ENCODE results near the gene SLC6A20.

SLC6A20 gene

GRCh38 chr3:45772341-45773035, 23.8 kb downstream of the SLC6A20 start:
- Histone ChIP-seq H2AFZ (ENCODE audit: low read length) (no peak overlapping the region), H2BK5ac (ENCODE audit: low read length) (no peak overlapping the region), H2BK15ac (ENCODE audit: low read length) (no peak overlapping the region), H3K4ac (ENCODE audit: low read length) (no peak overlapping the region), H2BK12ac (ENCODE audit: low read length) (no peak overlapping the region), H3K14ac (ENCODE audit: low read length) (peak overlapping the region; percentile 32), H3K9ac (ENCODE audit: low read depth, low read length, poor library complexity) (no peak overlapping the region), H3K27me3 (ENCODE audit: control insufficient read depth in 3 of 3, insufficient read depth in 3 of 3, low read depth in 1 of 3, low read length in 3 of 3) (peaks cover 0 to 6% (median 0%) of the 10 kb centered on the region in 3 experiments), H3K18ac (ENCODE audit: low read length) (no peak overlapping the region), H3K4me3 (ENCODE audit: low read length in 2 of 2) (no peak overlapping the region), H2AK5ac (ENCODE audit: low read depth, low read length) (no peak overlapping the region), H3K4me1 (ENCODE audit: control insufficient read depth in 2 of 2, insufficient read depth in 1 of 2, low read depth in 1 of 2, low read length in 2 of 2) (no peaks in the 10 kb centered on the region), H3K79me1 (ENCODE audit: low read depth, low read length) (no peaks in the 10 kb centered on the region), H3K23ac (ENCODE audit: low read depth, low read length, poor library complexity) (no peak overlapping the region), H3K9me3 (replicated peaks in 1 of 2; ENCODE audit: control insufficient read depth in 2 of 2, insufficient read depth in 1 of 2, low read depth in 1 of 2, low read length in 2 of 2) (peaks cover 0 to 2% of the 10 kb centered on the region in 2 donors), H3K27ac (replicated peaks; ENCODE audit: low read length) (no peak overlapping the region), H4K91ac (ENCODE audit: low read depth, low read length, poor library complexity) (no peak overlapping the region), H4K8ac (ENCODE audit: low read depth, low read length) (no peak overlapping the region), H2BK120ac (ENCODE audit: low read depth, low read length) (no peak overlapping the region), H3K36me3 (replicated peaks in 1 of 2; ENCODE audit: control insufficient read depth in 2 of 2, insufficient read depth in 2 of 2, low read length in 2 of 2) (no peaks in the 10 kb centered on the region), H3K4me2 (ENCODE audit: insufficient read depth, low read length, poor library complexity, severe bottlenecking) (no peak overlapping the region)
- no CpG with 5 or more reads among the region's 16 CpGs for WGBS, 2 donors (ENCODE audit: extremely low coverage in 2 of 2, insufficient read length in 2 of 2, insufficient replicate concordance in 1 of 2)
- no peak for DNase-seq (ENCODE audit: low spot score)

- Histone ChIP-seq H3K4me2 (ENCODE audit: insufficient read depth, low read length, poor library complexity, severe bottlenecking) (no peak overlapping the region), H3K27ac (replicated peaks; ENCODE audit: low read length) (no peak overlapping the region), H4K91ac (ENCODE audit: low read depth, low read length, poor library complexity) (no peak overlapping the region), H2BK120ac (ENCODE audit: low read depth, low read length) (no peak overlapping the region), H2AK5ac (ENCODE audit: low read depth, low read length) (no peak overlapping the region), H3K4me3 (ENCODE audit: low read length in 2 of 2) (no peak overlapping the region), H2AFZ (ENCODE audit: low read length) (no peak overlapping the region), H3K14ac (ENCODE audit: low read length) (no peak overlapping the region), H2BK15ac (ENCODE audit: low read length) (no peak overlapping the region), H3K36me3 (replicated peaks in 1 of 2; ENCODE audit: control insufficient read depth in 2 of 2, insufficient read depth in 2 of 2, low read length in 2 of 2) (no peaks in the 10 kb centered on the region), H3K79me1 (ENCODE audit: low read depth, low read length) (no peaks in the 10 kb centered on the region), H3K27me3 (ENCODE audit: control insufficient read depth in 3 of 3, insufficient read depth in 3 of 3, low read depth in 1 of 3, low read length in 3 of 3) (peaks cover 0 to 6% (median 0%) of the 10 kb centered on the region in 3 experiments), H3K23ac (ENCODE audit: low read depth, low read length, poor library complexity) (no peak overlapping the region), H2BK5ac (ENCODE audit: low read length) (no peak overlapping the region), H3K18ac (ENCODE audit: low read length) (no peak overlapping the region), H3K9me3 (replicated peaks in 1 of 2; ENCODE audit: control insufficient read depth in 2 of 2, insufficient read depth in 1 of 2, low read depth in 1 of 2, low read length in 2 of 2) (peaks cover 1 to 2% of the 10 kb centered on the region in 2 donors), H4K8ac (ENCODE audit: low read depth, low read length) (no peak overlapping the region), H3K4ac (ENCODE audit: low read length) (no peak overlapping the region), H2BK12ac (ENCODE audit: low read length) (no peak overlapping the region), H3K4me1 (ENCODE audit: control insufficient read depth in 2 of 2, insufficient read depth in 1 of 2, low read depth in 1 of 2, low read length in 2 of 2) (no peaks in the 10 kb centered on the region), H3K9ac (ENCODE audit: low read depth, low read length, poor library complexity) (no peak overlapping the region)
- no CpG with 5 or more reads among the region's 5 CpGs for WGBS, 2 donors (ENCODE audit: extremely low coverage in 2 of 2, insufficient read length in 2 of 2, insufficient replicate concordance in 1 of 2)
- no peak for DNase-seq (ENCODE audit: low spot score)
Observed at GRCh38 chr3:45771831-45772230, 24.5 kb downstream of the SLC6A20 start.

DNA sequence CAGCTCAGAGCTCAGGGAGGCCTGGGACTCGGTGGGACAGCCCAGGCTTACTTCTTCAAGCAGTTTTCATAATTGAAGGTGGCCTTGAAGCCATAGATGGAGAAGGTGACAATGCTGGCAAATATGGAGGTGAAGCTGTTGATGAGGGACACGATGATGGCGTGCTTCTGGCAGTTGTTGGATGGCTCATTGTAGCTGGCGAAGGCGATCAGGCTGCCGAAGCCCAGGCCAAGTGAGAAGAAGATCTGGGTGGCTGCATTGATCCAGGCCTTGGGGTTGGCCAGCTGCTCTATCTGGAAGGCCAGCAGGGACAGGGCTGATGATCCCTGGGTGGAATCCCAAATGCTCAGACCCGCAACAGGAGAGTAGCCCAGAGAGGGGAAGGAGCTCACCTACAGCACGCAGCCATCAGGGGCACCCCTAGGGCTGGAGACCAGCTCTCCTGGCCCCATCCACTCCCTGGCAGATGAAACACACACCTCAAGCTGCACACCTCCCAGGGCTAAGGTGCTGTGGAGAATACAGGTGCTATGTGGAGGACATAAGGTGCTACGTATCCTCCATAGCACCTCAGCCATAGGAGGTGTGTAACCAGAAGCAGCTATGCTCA, 25.1 kb downstream of the SLC6A20 start:
- Histone ChIP-seq H3K36me3 (replicated peaks in 1 of 2; ENCODE audit: control insufficient read depth in 2 of 2, insufficient read depth in 2 of 2, low read length in 2 of 2) (no peaks in the 10 kb centered on the region), H2BK5ac (ENCODE audit: low read length) (no peak overlapping the region), H3K27me3 (ENCODE audit: control insufficient read depth in 3 of 3, insufficient read depth in 3 of 3, low read depth in 1 of 3, low read length in 3 of 3) (peaks cover 0 to 3% (median 0%) of the 10 kb centered on the region in 3 experiments), H3K18ac (ENCODE audit: low read length) (no peak overlapping the region), H2BK12ac (ENCODE audit: low read length) (no peak overlapping the region), H3K9me3 (replicated peaks in 1 of 2; ENCODE audit: control insufficient read depth in 2 of 2, insufficient read depth in 1 of 2, low read depth in 1 of 2, low read length in 2 of 2) (peaks cover 2 to 3% of the 10 kb centered on the region in 2 donors), H3K27ac (replicated peaks; ENCODE audit: low read length) (no peak overlapping the region), H3K4me2 (ENCODE audit: insufficient read depth, low read length, poor library complexity, severe bottlenecking) (no peak overlapping the region), H4K8ac (ENCODE audit: low read depth, low read length) (no peak overlapping the region), H3K14ac (ENCODE audit: low read length) (no peak overlapping the region), H2AFZ (ENCODE audit: low read length) (no peak overlapping the region), H3K79me1 (ENCODE audit: low read depth, low read length) (no peaks in the 10 kb centered on the region), H2AK5ac (ENCODE audit: low read depth, low read length) (no peak overlapping the region), H3K4me1 (ENCODE audit: control insufficient read depth in 2 of 2, insufficient read depth in 1 of 2, low read depth in 1 of 2, low read length in 2 of 2) (no peaks in the 10 kb centered on the region), H3K23ac (ENCODE audit: low read depth, low read length, poor library complexity) (no peak overlapping the region), H4K91ac (ENCODE audit: low read depth, low read length, poor library complexity) (no peak overlapping the region), H3K9ac (ENCODE audit: low read depth, low read length, poor library complexity) (no peak overlapping the region), H2BK15ac (ENCODE audit: low read length) (no peak overlapping the region), H3K4ac (ENCODE audit: low read length) (no peak overlapping the region), H3K4me3 (ENCODE audit: low read length in 2 of 2) (no peak overlapping the region), H2BK120ac (ENCODE audit: low read depth, low read length) (no peak overlapping the region)
- no peak for DNase-seq (ENCODE audit: low spot score)
- no CpG with 5 or more reads among the region's 9 CpGs for WGBS, 2 donors (ENCODE audit: extremely low coverage in 2 of 2, insufficient read length in 2 of 2, insufficient replicate concordance in 1 of 2)

DNA sequence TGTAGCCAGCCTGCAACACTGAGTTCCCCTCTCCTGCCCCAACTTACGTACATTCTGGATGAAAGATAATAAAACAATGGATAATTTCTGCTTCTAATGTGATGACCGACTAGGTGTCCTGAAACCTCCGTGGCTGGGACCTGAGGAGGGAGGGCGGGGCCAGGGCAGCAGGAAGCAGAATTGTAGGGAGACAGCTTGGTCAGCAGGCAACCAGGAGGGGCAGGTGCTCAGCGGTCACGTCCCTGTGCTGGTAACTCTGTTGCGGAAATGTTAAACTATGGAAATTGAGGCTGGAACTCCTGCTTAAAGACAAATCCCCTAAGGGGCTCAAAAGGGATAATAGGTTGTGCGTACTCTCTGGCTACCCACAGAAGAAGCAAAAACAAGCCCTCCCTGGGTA, 30.4 kb downstream of the SLC6A20 start:
- no peak overlapping the region for H2BK12ac ChIP-seq (ENCODE audit: low read length)
- no peak overlapping the region for H2BK120ac ChIP-seq (ENCODE audit: low read depth, low read length)
- no CpG with 5 or more reads among the region's 8 CpGs for WGBS, 2 donors (ENCODE audit: extremely low coverage in 2 of 2, insufficient read length in 2 of 2, insufficient replicate concordance in 1 of 2)
- no peak overlapping the region for H3K23ac ChIP-seq (ENCODE audit: low read depth, low read length, poor library complexity)
- no peak overlapping the region for H2AK5ac ChIP-seq (ENCODE audit: low read depth, low read length)
- H3K4me3 ChIP-seq (ENCODE audit: low read length in 2 of 2) = no peak overlapping the region
- H4K91ac ChIP-seq (ENCODE audit: low read depth, low read length, poor library complexity) = no peak overlapping the region
- H3K79me1 ChIP-seq (ENCODE audit: low read depth, low read length) = no peaks in the 10 kb centered on the region
- H3K18ac ChIP-seq (ENCODE audit: low read length) = no peak overlapping the region
- no peak for DNase-seq (ENCODE audit: low spot score)
- H2BK5ac ChIP-seq (ENCODE audit: low read length) = no peak overlapping the region
- no peaks in the 10 kb centered on the region for H3K4me1 ChIP-seq (ENCODE audit: control insufficient read depth in 2 of 2, insufficient read depth in 1 of 2, low read depth in 1 of 2, low read length in 2 of 2)
- H3K4me2 ChIP-seq (ENCODE audit: insufficient read depth, low read length, poor library complexity, severe bottlenecking) = no peak overlapping the region
- H2BK15ac ChIP-seq (ENCODE audit: low read length) = no peak overlapping the region
- peaks cover 0 to 8% (median 0%) of the 10 kb centered on the region in 3 experiments for H3K27me3 ChIP-seq (ENCODE audit: control insufficient read depth in 3 of 3, insufficient read depth in 3 of 3, low read depth in 1 of 3, low read length in 3 of 3)
- H3K36me3 ChIP-seq (replicated peaks in 1 of 2; ENCODE audit: control insufficient read depth in 2 of 2, insufficient read depth in 2 of 2, low read length in 2 of 2) = no peaks in the 10 kb centered on the region
- no peak overlapping the region for H3K14ac ChIP-seq (ENCODE audit: low read length)
- no peak overlapping the region for H4K8ac ChIP-seq (ENCODE audit: low read depth, low read length)
- H3K4ac ChIP-seq (ENCODE audit: low read length) = no peak overlapping the region
- no peak overlapping the region for H3K27ac ChIP-seq (replicated peaks; ENCODE audit: low read length)
- H3K9ac ChIP-seq (ENCODE audit: low read depth, low read length, poor library complexity) = no peak overlapping the region
- H3K9me3 ChIP-seq (replicated peaks in 1 of 2; ENCODE audit: control insufficient read depth in 2 of 2, insufficient read depth in 1 of 2, low read depth in 1 of 2, low read length in 2 of 2) = peaks cover 3 to 4% of the 10 kb centered on the region in 2 donors
- no peak overlapping the region for H2AFZ ChIP-seq (ENCODE audit: low read length)
